GM12891 (cell line): ENCODE measurements around the gene COPE.

Experiments
- DNase-seq: peaks from one replicate; pipeline ENCODE4 v3.0.0; 2011; ENCODE audit warnings: low spot score; ENCODE audit not compliant: insufficient read length
- FAIRE-seq: peaks from 2 replicates; lab custom pipeline; 2011; peaks lifted over from hg19 to GRCh38; lab: Jason Lieb, UNC
- PAX5 ChIP-seq: IDR thresholded peaks from 2 replicates; pipeline ENCODE4 v1.6.1; 2011; ENCODE audit warnings: low read length, moderate library complexity, mild to moderate bottlenecking; ENCODE audit not compliant: insufficient read depth, severe bottlenecking
- POLR2A ChIP-seq: IDR thresholded peaks from 2 replicates; pipeline ENCODE4 v1.6.1; 2011; ENCODE audit warnings: low read depth, low read length, control low read depth
- POLR2AphosphoS5 ChIP-seq: IDR thresholded peaks from 2 replicates; pipeline ENCODE4 v1.6.1; 2011; ENCODE audit warnings: low read depth, low read length, control low read depth
- POU2F2 ChIP-seq: IDR thresholded peaks from 2 replicates; pipeline ENCODE4 v1.6.1; 2011; ENCODE audit warnings: low read depth, mild to moderate bottlenecking, control low read depth, low read length, moderate library complexity
- SPI1 ChIP-seq: IDR thresholded peaks from 2 replicates; pipeline ENCODE4 v1.6.1; 2011; ENCODE audit warnings: low read depth, low read length, control low read depth
- TAF1 ChIP-seq: IDR thresholded peaks from 2 replicates; pipeline ENCODE4 v1.6.1; 2011; ENCODE audit warnings: low read depth, low read length, control low read depth

Gene COPE

GRCh38 chr19:18900700-18901481, 18.3 kb downstream of the COPE start:
- TF ChIP-seq POLR2AphosphoS5 (no peak), POLR2A (no peak), POU2F2 (no peak), SPI1 (no peak), PAX5 (no peak), TAF1 (no peak)
- FAIRE-seq: no peak
- DNase-seq: no peak

GRCh38 chr19:18899624-18900560, 19.3 kb downstream of the COPE start:
- no peak for FAIRE-seq
- no peak for DNase-seq
- TF ChIP-seq POLR2A (no peak), POU2F2 (no peak), SPI1 (no peak), PAX5 (no peak), TAF1 (no peak), POLR2AphosphoS5 (no peak)

DNA sequence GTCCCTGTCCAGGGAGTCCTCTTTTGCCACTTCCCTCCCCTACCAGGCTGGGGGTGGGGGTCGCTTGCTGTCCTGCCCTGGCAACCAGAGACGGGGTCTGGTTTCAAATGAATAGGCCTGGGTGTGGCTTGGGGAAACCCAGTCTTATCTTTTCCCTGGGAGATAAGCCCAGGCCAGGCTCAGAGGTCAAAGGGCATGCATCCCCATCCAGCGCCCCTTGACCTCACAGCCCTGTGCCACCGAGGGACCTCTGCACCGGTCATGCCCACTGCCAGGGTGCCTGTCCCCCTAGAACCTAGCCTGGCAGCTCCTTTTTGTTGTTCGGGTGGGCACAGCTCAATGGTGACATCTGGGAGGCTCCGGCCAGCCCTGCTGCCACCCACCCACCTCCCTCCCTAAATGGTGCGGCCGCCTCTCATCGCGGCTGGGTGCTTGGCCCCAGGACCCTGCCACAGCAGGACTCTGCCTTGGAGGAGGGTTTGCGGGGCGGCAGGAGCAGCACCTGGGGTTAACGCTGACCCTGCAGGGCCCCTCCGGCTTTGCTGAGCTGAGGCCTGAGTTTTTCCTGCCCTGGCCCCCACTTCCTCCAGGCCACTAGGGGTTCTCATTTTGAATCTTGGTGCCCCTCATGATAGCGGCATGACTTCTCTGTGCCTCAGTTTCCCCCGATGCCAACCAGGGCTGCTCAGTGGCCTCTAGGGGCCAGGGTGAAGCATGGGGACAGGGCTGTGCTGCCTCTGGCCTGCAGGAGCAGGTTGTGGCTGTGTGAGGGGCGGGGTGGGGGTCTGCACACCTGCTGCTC, 20.4 kb downstream of the COPE start:
- TF ChIP-seq POLR2AphosphoS5 (peak; percentile 52; the same call in 1 of the 2 replicates), SPI1 (no peak), PAX5 (no peak), TAF1 (no peak), POLR2A (no peak), POU2F2 (no peak)
- no peak for FAIRE-seq
- no peak for DNase-seq

- FAIRE-seq (no peak), DNase-seq (no peak)
- TF ChIP-seq POLR2AphosphoS5 (no peak), TAF1 (no peak), POLR2A (no peak), POU2F2 (no peak), PAX5 (no peak), SPI1 (no peak)
These were observed 21.0 kb downstream of the COPE start for GRCh38 chr19:18898081-18898606.

DNA sequence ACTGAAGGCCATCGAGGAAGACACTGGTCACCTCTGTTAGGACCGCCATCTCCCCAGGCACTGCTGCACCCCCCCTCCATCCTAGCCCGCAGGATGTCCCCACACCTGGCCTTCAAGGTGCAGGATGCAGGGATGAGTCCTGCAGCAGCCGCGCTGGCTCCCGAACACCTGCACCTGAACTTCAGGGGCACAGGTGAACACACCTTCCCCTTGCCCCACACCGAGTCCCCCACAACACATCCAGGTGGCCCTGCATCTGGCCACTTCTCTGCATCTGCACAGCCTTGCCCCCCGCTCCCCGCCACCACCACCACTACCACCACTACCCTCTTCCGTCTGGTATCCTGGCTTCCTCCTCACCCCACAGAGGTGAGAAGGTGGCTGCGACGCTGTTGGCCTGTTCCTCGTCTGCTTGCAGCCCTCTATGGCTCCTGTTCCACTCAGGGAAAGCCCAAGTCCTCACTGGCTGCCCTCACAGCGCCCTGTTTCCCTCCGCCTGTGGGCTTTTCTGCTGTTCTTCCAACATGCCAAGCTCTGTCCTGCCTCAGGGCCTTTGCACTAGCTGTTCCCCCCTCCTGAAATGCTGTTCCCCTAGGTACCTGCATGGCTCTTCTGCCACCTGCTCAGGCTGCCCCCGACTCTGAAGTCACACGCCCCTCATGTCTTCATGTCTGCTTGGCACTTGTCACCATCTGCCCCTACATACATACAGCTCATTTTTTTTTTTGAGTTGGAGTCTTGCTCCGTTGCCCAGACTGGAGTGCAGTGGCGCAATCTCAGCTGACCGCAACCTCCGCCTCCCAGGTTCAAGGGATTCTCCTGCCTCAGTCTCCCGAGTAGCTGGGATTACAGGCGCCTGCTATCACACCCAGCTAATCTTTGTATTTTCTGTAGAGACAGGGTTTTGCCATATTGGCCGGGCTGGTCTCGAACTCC, 21.8 kb downstream of the COPE start:
- no peak for FAIRE-seq
- no peak for DNase-seq
- TF ChIP-seq POLR2AphosphoS5 (no peak), POU2F2 (no peak), TAF1 (no peak), PAX5 (no peak), SPI1 (no peak), POLR2A (no peak)

DNA sequence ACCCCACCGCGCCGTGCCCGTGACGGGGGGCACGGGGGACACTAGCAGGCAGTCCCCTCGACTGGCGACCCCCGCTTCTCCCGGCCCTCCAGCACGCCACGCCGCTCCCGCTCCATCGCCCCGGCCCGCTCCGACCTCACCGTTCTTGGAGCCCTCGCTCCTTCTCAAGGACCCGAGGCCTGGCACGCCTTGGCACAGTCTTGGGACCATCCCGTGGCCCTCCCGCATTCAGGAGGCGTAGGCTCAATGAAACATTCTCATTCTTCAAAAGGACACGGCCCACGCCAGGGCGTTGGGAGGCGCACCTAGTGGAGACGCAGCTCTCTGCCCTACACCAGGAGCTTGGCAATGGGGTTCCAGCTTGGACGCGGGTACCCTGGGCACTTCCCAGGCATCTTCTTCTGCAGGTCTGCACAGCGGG, 22.8 kb downstream of the COPE start:
- FAIRE-seq (no peak), DNase-seq (no peak)
- TF ChIP-seq POLR2A (no peak), PAX5 (no peak), POLR2AphosphoS5 (no peak), SPI1 (no peak), TAF1 (no peak), POU2F2 (no peak)

- no peak for DNase-seq
- no peak for FAIRE-seq
- TF ChIP-seq POLR2A (no peak), PAX5 (no peak), TAF1 (no peak), POLR2AphosphoS5 (no peak), SPI1 (no peak), POU2F2 (no peak)
These were observed 23.3 kb downstream of the COPE start, which contains the start of gene CERS1 for GRCh38 chr19:18895824-18896341. Gene CERS1, minus strand, starts transcription at chr19:18896158. Its CDS starts 86 bp downstream, at chr19:18896072.
